K562 (cell line): ENCODE results near the gene TRPM4. TPM values are rescaled to one million over a fixed set of nuclear protein-coding genes. Genes with fewer than 3 reads are reported as not detected.

Source experiments
- BHLHE40 ChIP-seq: IDR thresholded peaks from 2 replicates; pipeline ENCODE4 v1.6.1; 2011; ENCODE audit warnings: low read length, improper control_type of control experiment
- CBFB ChIP-seq: sonication (generic); formaldehyde crosslinking; IDR thresholded peaks from 2 replicates; pipeline ENCODE4 v1.4.0; 2020; ENCODE audit warnings: mild to moderate bottlenecking, missing genetic modification reagents
- CREM ChIP-seq: IDR thresholded peaks from 2 replicates; pipeline ENCODE4 v1.6.1; 2014; ENCODE audit warnings: antibody characterized with exemption, low read depth
- DPF2 ChIP-seq: fragments of 450-650 bp; IDR thresholded peaks from 2 replicates; pipeline ENCODE4 v1.6.1; 2016
- FOS ChIP-seq: IDR thresholded peaks from 3 replicates; pipeline ENCODE4 v1.6.1; 2011; ENCODE audit not compliant: insufficient read length; ENCODE audit errors: extremely low read depth
- FOXJ2 ChIP-seq: fragments of 200-800 bp; sonication (Bioruptor generic); IDR thresholded peaks from 2 replicates; pipeline ENCODE4 v1.6.1; 2016; ENCODE audit warnings: missing genetic modification characterization, missing compliant biosample characterization
- FUS ChIP-seq: fragments of 200-400 bp; formaldehyde crosslinking; optimal IDR thresholded peaks from 2 replicates; pipeline ENCODE3; 2017; ENCODE audit warnings: low read depth, low read length
- GABPB1 ChIP-seq: sonication (generic); formaldehyde crosslinking; IDR thresholded peaks from 2 replicates; pipeline ENCODE4 v1.8.0; 2022; ENCODE audit warnings: mild to moderate bottlenecking, missing genetic modification reagents
- HLTF ChIP-seq: fragments of 450-650 bp; IDR thresholded peaks from 2 replicates; pipeline ENCODE4 v1.6.1; 2016
- KAT2B ChIP-seq: IDR thresholded peaks from one replicate; pipeline ENCODE4 v1.6.1; 2012; ENCODE audit warnings: low read depth, mild to moderate bottlenecking, control low read depth, inconsistent platforms, low read length, moderate library complexity
- L3MBTL2 ChIP-seq: fragments of 450-650 bp; IDR thresholded peaks from 2 replicates; pipeline ENCODE4 v1.6.1; 2016; ENCODE audit warnings: mild to moderate bottlenecking, moderate library complexity
- MCM3 ChIP-seq: fragments of 450-650 bp; IDR thresholded peaks from 2 replicates; pipeline ENCODE4 v1.6.1; 2016
- NR2C1 ChIP-seq, 2 experiments: fragments of 450-650 bp; IDR thresholded peaks; 2 replicates each; pipeline ENCODE4 v1.6.1; 2017; ENCODE audit warnings: mild to moderate bottlenecking in 2 of 2, antibody characterized with exemption in 1 of 2, inconsistent platforms in 1 of 2, missing compliant biosample characterization in 1 of 2, missing genetic modification characterization in 1 of 2
- POLR2G ChIP-seq: fragments of 200-400 bp; formaldehyde crosslinking; IDR thresholded peaks from 2 replicates; pipeline ENCODE4 v1.6.1; 2017; ENCODE audit warnings: low read depth, mild to moderate bottlenecking, antibody characterized with exemption, low read length, moderate library complexity
- SP1 ChIP-seq: sonication (generic); formaldehyde crosslinking; IDR thresholded peaks from 2 replicates; pipeline ENCODE4 v1.8.1; 2022; ENCODE audit warnings: mild to moderate bottlenecking, missing genetic modification reagents
- ZNF146 ChIP-seq: IDR thresholded peaks from one replicate; pipeline ENCODE4 v1.6.1; 2018; ENCODE audit warnings: missing compliant biosample characterization; ENCODE audit not compliant: unreplicated experiment
- ZNF561 ChIP-seq: fragments of 450-650 bp; formaldehyde crosslinking; conservative IDR thresholded peaks from 2 replicates; pipeline ENCODE4 v1.4.0; 2020; ENCODE audit warnings: mild to moderate bottlenecking, moderate library complexity
- polyA plus RNA-seq, 8 experiments: library from polyadenylated mRNA; depleted of rRNA in 4 of 8; stranded (reverse) in 5 of 8; unstranded in 3 of 8; fragments of >200 nt; fragmentation: Nextera tagmentation in 2 of 8; fragmentation: Illumina TruSeq in 1 of 8; extraction: Ambion mirVana in 2 of 8; extraction: Trizol in 1 of 8; gene quantifications; 2 replicates each; pipeline versions ENCODE4 v1.2.1 to v1.2.3, GENCODE V29; 2011 to 2014; ENCODE audit warnings: inconsistent platforms in 1 of 8, missing spikeins in 1 of 8
- total RNA-seq, 7 experiments: library from RNA; depleted of rRNA in 6 of 7; stranded (reverse); fragments of >200 nt in 6 of 7; fragmentation: Illumina TruSeq in 2 of 7; extraction: Trizol in 2 of 7; gene quantifications; 2 replicates each; pipeline versions ENCODE4 v1.2.1 to v1.2.3, GENCODE V29; 2011 to 2021; ENCODE audit warnings: low replicate concordance in 1 of 7
- TF ChIP-seq, protein P1 (sequence below): sonication (generic); formaldehyde crosslinking; IDR thresholded peaks from 2 replicates; pipeline ENCODE4 v1.9.0; 2022; ENCODE audit warnings: mild to moderate bottlenecking, missing genetic modification reagents
- TF ChIP-seq, protein P2 (sequence below): fragments of 450-650 bp; IDR thresholded peaks from 2 replicates; pipeline ENCODE4 v1.6.1; 2018; ENCODE audit not compliant: partially characterized antibody
- TF ChIP-seq, protein P3 (sequence below): fragments of 250-450 bp; sonication (Bioruptor Pico); IDR thresholded peaks from 2 replicates; pipeline ENCODE4 v1.8.0; 2022; ENCODE audit warnings: moderate library complexity, mild to moderate bottlenecking, inconsistent platforms
- TF ChIP-seq, protein P4 (sequence below): fragments of 450-650 bp; IDR thresholded peaks from 2 replicates; pipeline ENCODE4 v1.6.1; 2016
- TF ChIP-seq, protein P5 (sequence below): fragments of 200-800 bp; sonication (Bioruptor generic); IDR thresholded peaks from 2 replicates; pipeline ENCODE4 v1.6.1; 2017; ENCODE audit warnings: missing genetic modification characterization, missing compliant biosample characterization
- TF ChIP-seq, protein P6 (sequence below): fragments of 450-650 bp; formaldehyde crosslinking; IDR thresholded peaks from 2 replicates; pipeline ENCODE4 v1.4.0; 2020; ENCODE audit warnings: mild to moderate bottlenecking

Gene TRPM4
- total and polyA plus RNA-seq, 9 of the 15 experiments (the other 6 are each of a cell fraction or from before 2014, with no cell fraction given), result 6.5 to 45.4 (median 15.2) TPM

DNA sequence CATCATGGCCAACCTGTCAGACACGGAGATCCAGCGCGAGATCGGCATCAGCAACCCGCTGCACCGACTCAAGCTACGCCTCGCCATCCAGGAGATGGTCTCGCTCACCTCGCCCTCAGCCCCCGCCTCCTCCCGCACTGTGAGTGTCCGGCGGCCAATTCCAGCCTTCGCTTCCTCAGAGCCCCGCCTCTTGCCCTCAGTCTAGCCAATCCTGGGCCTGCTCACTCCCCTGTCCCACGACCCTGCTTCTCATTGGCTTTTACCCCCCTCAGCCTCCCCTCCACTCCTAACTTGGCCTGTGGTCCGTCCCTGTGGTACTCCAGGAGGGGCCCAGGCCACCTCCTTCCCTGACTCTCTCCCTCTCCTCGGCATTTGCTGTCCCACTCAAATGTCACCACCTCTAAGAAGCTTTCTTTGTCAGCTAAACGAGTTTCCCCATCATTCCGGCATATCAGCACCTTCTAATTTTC, 14.7 kb upstream of the TRPM4 start (continued):
- TF ChIP-seq SP1 (CRISPR knock-in tag) (peak; percentile 52; the same call in 1 of the 2 replicates), L3MBTL2 (peak; percentile 59; the same call in 1 of the 2 replicates), GABPB1 (CRISPR knock-in tag) (peak; percentile 45; the same call in 1 of the 2 replicates), MCM3 (no peak), ZNF561 (CRISPR knock-in tag) (no peak), CREM (peak; percentile 46; the same call in 1 of the 2 replicates), DPF2 (peak; percentile 36; the same call in 1 of the 2 replicates), ZNF146 (CRISPR knock-in tag) (no peak), HLTF (no peak), FUS (no peak), FOS (peak; percentile 80), CBFB (no peak), POLR2G (peak; percentile 67), NR2C1 (IDR thresholded peaks at IDR 0.05) (no peak), NR2C1 (tag; IDR thresholded peaks at IDR 0.05) (no peak), BHLHE40 (no peak), FOXJ2 (tag) (no peak), KAT2B (no peak)
- TF ChIP-seq, protein P1, sequence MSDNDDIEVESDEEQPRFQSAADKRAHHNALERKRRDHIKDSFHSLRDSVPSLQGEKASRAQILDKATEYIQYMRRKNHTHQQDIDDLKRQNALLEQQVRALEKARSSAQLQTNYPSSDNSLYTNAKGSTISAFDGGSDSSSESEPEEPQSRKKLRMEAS (CRISPR knock-in tag), result no peak; the same call in 1 of the 2 replicates
- TF ChIP-seq, protein P2, sequence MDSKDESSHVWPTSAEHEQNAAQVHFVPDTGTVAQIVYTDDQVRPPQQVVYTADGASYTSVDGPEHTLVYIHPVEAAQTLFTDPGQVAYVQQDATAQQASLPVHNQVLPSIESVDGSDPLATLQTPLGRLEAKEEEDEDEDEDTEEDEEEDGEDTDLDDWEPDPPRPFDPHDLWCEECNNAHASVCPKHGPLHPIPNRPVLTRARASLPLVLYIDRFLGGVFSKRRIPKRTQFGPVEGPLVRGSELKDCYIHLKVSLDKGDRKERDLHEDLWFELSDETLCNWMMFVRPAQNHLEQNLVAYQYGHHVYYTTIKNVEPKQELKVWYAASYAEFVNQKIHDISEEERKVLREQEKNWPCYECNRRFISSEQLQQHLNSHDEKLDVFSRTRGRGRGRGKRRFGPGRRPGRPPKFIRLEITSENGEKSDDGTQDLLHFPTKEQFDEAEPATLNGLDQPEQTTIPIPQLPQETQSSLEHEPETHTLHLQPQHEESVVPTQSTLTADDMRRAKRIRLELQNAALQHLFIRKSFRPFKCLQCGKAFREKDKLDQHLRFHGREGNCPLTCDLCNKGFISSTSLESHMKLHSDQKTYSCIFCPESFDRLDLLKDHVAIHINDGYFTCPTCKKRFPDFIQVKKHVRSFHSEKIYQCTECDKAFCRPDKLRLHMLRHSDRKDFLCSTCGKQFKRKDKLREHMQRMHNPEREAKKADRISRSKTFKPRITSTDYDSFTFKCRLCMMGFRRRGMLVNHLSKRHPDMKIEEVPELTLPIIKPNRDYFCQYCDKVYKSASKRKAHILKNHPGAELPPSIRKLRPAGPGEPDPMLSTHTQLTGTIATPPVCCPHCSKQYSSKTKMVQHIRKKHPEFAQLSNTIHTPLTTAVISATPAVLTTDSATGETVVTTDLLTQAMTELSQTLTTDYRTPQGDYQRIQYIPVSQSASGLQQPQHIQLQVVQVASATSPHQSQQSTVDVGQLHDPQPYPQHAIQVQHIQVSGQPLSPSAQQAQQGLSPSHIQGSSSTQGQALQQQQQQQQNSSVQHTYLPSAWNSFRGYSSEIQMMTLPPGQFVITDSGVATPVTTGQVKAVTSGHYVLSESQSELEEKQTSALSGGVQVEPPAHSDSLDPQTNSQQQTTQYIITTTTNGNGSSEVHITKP, result peak; percentile 88
- TF ChIP-seq, protein P3, sequence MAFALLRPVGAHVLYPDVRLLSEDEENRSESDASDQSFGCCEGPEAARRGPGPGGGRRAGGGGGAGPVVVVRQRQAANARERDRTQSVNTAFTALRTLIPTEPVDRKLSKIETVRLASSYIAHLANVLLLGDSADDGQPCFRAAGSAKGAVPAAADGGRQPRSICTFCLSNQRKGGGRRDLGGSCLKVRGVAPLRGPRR (CRISPR knock-in tag), result no peak
- TF ChIP-seq, protein P4, sequence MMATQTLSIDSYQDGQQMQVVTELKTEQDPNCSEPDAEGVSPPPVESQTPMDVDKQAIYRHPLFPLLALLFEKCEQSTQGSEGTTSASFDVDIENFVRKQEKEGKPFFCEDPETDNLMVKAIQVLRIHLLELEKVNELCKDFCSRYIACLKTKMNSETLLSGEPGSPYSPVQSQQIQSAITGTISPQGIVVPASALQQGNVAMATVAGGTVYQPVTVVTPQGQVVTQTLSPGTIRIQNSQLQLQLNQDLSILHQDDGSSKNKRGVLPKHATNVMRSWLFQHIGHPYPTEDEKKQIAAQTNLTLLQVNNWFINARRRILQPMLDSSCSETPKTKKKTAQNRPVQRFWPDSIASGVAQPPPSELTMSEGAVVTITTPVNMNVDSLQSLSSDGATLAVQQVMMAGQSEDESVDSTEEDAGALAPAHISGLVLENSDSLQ, result peak; percentile 62
- TF ChIP-seq, protein P5, sequence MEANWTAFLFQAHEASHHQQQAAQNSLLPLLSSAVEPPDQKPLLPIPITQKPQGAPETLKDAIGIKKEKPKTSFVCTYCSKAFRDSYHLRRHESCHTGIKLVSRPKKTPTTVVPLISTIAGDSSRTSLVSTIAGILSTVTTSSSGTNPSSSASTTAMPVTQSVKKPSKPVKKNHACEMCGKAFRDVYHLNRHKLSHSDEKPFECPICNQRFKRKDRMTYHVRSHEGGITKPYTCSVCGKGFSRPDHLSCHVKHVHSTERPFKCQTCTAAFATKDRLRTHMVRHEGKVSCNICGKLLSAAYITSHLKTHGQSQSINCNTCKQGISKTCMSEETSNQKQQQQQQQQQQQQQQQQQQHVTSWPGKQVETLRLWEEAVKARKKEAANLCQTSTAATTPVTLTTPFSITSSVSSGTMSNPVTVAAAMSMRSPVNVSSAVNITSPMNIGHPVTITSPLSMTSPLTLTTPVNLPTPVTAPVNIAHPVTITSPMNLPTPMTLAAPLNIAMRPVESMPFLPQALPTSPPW (CRISPR knock-in tag), result peak; percentile 94
- TF ChIP-seq, protein P6, sequence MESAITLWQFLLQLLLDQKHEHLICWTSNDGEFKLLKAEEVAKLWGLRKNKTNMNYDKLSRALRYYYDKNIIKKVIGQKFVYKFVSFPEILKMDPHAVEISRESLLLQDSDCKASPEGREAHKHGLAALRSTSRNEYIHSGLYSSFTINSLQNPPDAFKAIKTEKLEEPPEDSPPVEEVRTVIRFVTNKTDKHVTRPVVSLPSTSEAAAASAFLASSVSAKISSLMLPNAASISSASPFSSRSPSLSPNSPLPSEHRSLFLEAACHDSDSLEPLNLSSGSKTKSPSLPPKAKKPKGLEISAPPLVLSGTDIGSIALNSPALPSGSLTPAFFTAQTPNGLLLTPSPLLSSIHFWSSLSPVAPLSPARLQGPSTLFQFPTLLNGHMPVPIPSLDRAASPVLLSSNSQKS (CRISPR knock-in tag), result no peak
